IMR-90 (cell line): ENCODE data around the gene MYH11. TPM values are rescaled to one million over a fixed set of nuclear protein-coding genes. Genes with fewer than 3 reads are reported as not detected.

Source experiments
- ATAC-seq: fragments of 200-7000 bp; cut with Tn5 transposase; 2 replicates; pipeline ENCODE4 v1.9.1; 2020; ENCODE audit warnings: low read depth, mild to moderate bottlenecking, moderate library complexity
- BruUV-seq: library from RNA; stranded (reverse); fragments of 400-500 nt; replicated peaks from 2 replicates; lab custom pipeline; 2021; lab: Mats Ljungman, UMichigan
- CTCF ChIA-PET: fragments of 300-600 bp; formaldehyde crosslinking; extraction: SDS; loops from one replicate; lab custom pipeline; 2021; ENCODE audit warnings: antibody characterized with exemption; lab: Yijun Ruan, JAX
- POLR2A ChIA-PET: fragments of 300-600 bp; sonication (Branson Sonifier 250); formaldehyde crosslinking; loops from one replicate; lab custom pipeline; 2022; ENCODE audit warnings: antibody characterized with exemption; ENCODE audit not compliant: unreplicated experiment; lab: Charles Lee
- DNase-seq: peaks from one replicate; pipeline ENCODE4 v3.0.0; 2013
- H2AFZ ChIP-seq: replicated peaks from 2 replicates; pipeline ENCODE3; 2013; ENCODE audit warnings: low read length, mild to moderate bottlenecking; ENCODE audit not compliant: poor library complexity
- H2AK5ac ChIP-seq: 2 replicates; pipeline ENCODE4 v1.6.1; 2013; ENCODE audit warnings: low read depth, low read length, inconsistent platforms
- H2AK9ac ChIP-seq: replicated peaks from 2 replicates; pipeline ENCODE3; 2013; ENCODE audit warnings: mild to moderate bottlenecking, low read depth, low read length, moderate library complexity; ENCODE audit not compliant: poor library complexity
- H2BK120ac ChIP-seq: 2 replicates; pipeline ENCODE4 v1.6.1; 2013; ENCODE audit warnings: low read depth, low read length, inconsistent platforms
- H2BK15ac ChIP-seq: 3 replicates; pipeline ENCODE4 v1.6.1; 2013; ENCODE audit warnings: low read depth, low read length, inconsistent platforms
- H2BK20ac ChIP-seq: 2 replicates; pipeline ENCODE4 v1.6.1; 2013; ENCODE audit warnings: low read depth, mild to moderate bottlenecking, inconsistent platforms, low read length, moderate library complexity
- H2BK5ac ChIP-seq: 2 replicates; pipeline ENCODE4 v1.6.1; 2013; ENCODE audit warnings: mild to moderate bottlenecking, low read depth, low read length, inconsistent platforms; ENCODE audit not compliant: poor library complexity, severe bottlenecking
- H3K14ac ChIP-seq: replicated peaks from 2 replicates; pipeline ENCODE4 v1.6.1; 2013; ENCODE audit warnings: low read depth, low read length, inconsistent platforms
- H3K18ac ChIP-seq: 2 replicates; pipeline ENCODE4 v1.6.1; 2013; ENCODE audit warnings: low read depth, low read length, control low read depth
- H3K23ac ChIP-seq: 2 replicates; pipeline ENCODE4 v1.6.1; 2013; ENCODE audit warnings: low read depth, low read length, inconsistent platforms
- H3K27ac ChIP-seq: 2 replicates; pipeline ENCODE4 v1.5.1; 2013; ENCODE audit warnings: mild to moderate bottlenecking, control low read depth, low read length; ENCODE audit not compliant: insufficient read depth
- H3K27me3 ChIP-seq: 2 replicates; pipeline ENCODE4 v1.6.1; 2013; ENCODE audit warnings: low read length; ENCODE audit not compliant: control insufficient read depth, insufficient read depth
- H3K36me3 ChIP-seq: 2 replicates; pipeline ENCODE4 v1.6.1; 2013; ENCODE audit warnings: low read length, mixed read lengths; ENCODE audit not compliant: control insufficient read depth, insufficient read depth
- H3K4ac ChIP-seq: 2 replicates; pipeline ENCODE4 v1.6.1; 2013; ENCODE audit warnings: low read depth, low read length, inconsistent platforms
- H3K4me1 ChIP-seq: 2 replicates; pipeline ENCODE4 v1.6.1; 2013; ENCODE audit warnings: low read length, mixed read lengths; ENCODE audit not compliant: control insufficient read depth, insufficient read depth
- H3K4me2 ChIP-seq: 2 replicates; pipeline ENCODE4 v1.6.1; 2013; ENCODE audit warnings: low read depth, mild to moderate bottlenecking, control low read depth, low read length, moderate library complexity
- H3K4me3 ChIP-seq: 2 replicates; pipeline ENCODE4 v1.5.1; 2013; ENCODE audit warnings: low read depth, mild to moderate bottlenecking, control low read depth, low read length, moderate library complexity; ENCODE audit not compliant: insufficient read depth
- H3K56ac ChIP-seq: 2 replicates; pipeline ENCODE4 v1.6.1; 2013; ENCODE audit warnings: low read length, inconsistent platforms; ENCODE audit not compliant: insufficient read depth; ENCODE audit errors: extremely low read depth
- H3K79me1 ChIP-seq, 2 experiments: 2 replicates each; pipeline ENCODE4 v1.6.1; 2013; ENCODE audit warnings: low read length in 2 of 2, inconsistent platforms in 1 of 2, low read depth in 1 of 2
- H3K9ac ChIP-seq: 2 replicates; pipeline ENCODE4 v1.6.1; 2013; ENCODE audit warnings: low read depth, low read length, control low read depth
- H3K9me1 ChIP-seq: 2 replicates; pipeline ENCODE4 v1.6.1; 2013; ENCODE audit warnings: low read length, inconsistent platforms; ENCODE audit not compliant: insufficient read depth
- H3K9me3 ChIP-seq: 2 replicates; pipeline ENCODE4 v1.6.1; 2013; ENCODE audit warnings: low read length; ENCODE audit not compliant: control insufficient read depth, insufficient read depth
- H4K20me1 ChIP-seq: 2 replicates; pipeline ENCODE4 v1.6.1; 2013; ENCODE audit warnings: low read length, inconsistent platforms; ENCODE audit not compliant: insufficient read depth
- H4K5ac ChIP-seq: 2 replicates; pipeline ENCODE4 v1.6.1; 2013; ENCODE audit warnings: mild to moderate bottlenecking, low read depth, low read length, control low read depth
- H4K8ac ChIP-seq, 2 experiments: 2 replicates each; pipeline ENCODE4 v1.6.1; 2013; ENCODE audit warnings: low read depth in 2 of 2, low read length in 2 of 2, control low read depth in 1 of 2, inconsistent platforms in 1 of 2
- H4K91ac ChIP-seq: 2 replicates; pipeline ENCODE4 v1.6.1; 2013; ENCODE audit warnings: low read depth, low read length, inconsistent platforms; ENCODE audit not compliant: insufficient read depth
- BHLHE40 ChIP-seq: fragments of 150-350 bp; IDR thresholded peaks from 2 replicates; pipeline ENCODE4 v1.6.1; 2016; ENCODE audit warnings: mild to moderate bottlenecking, low read depth, low read length
- CEBPB ChIP-seq: IDR thresholded peaks from 2 replicates; pipeline ENCODE4 v1.6.1; 2012; ENCODE audit warnings: low read depth, low read length, improper control_type of control experiment
- MAFK ChIP-seq: IDR thresholded peaks from 2 replicates; pipeline ENCODE4 v1.6.1; 2012; ENCODE audit warnings: low read depth, low read length, improper control_type of control experiment
- SMC3 ChIP-seq: fragments of 150-350 bp; IDR thresholded peaks from 2 replicates; pipeline ENCODE4 v1.6.1; 2016; ENCODE audit warnings: low read depth, mild to moderate bottlenecking, antibody characterized with exemption, low read length, moderate library complexity
- whole genome bisulfite sequencing, 2 experiments: methylation state at CpG; one replicate each; pipeline versions ENCODE4 v1.1.5 to v1.1.7; 2013; ENCODE audit warnings: missing lambda C conversion rate in 2 of 2; ENCODE audit not compliant: insufficient read length in 1 of 2; ENCODE audit errors: extremely low coverage in 2 of 2; 5-methylcytosine and 5-hydroxymethylcytosine counted together
- dilution Hi-C: fragments of 300-500 bp; cut with HindIII; formaldehyde crosslinking; loops from one replicate; pipeline ENCODE4 v1.14.3; 2018; ENCODE audit warnings: low sequenced_read_pairs; ENCODE audit not compliant: unreplicated experiment
- in situ Hi-C: fragments of 300-500 bp; cut with MboI; formaldehyde crosslinking; loops from 3 replicates; pipeline ENCODE4 v1.14.3; 2019; ENCODE audit warnings: low sequenced_read_pairs, inconsistent platforms, mixed read lengths
- intact Hi-C: fragments of 100-400 bp; cut with micrococcal nuclease; formaldehyde crosslinking; loops from 2 replicates; pipeline ENCODE4 v1.10.0; 2022
- polyA plus RNA-seq, 3 experiments: library from polyadenylated mRNA; depleted of rRNA; stranded (reverse); fragments of >200 nt; gene quantifications; 2 replicates each; pipeline ENCODE4 v1.2.3, GENCODE V29; 2012; ENCODE audit warnings: low replicate concordance in 1 of 3
- total RNA-seq: library from RNA; depleted of rRNA; stranded (reverse); fragments of >200 nt; gene quantifications from 2 replicates; pipeline ENCODE4 v1.2.3, GENCODE V29; 2012

The MYH11 gene
- total and polyA plus RNA-seq, 2 of the 4 experiments (the other 2 are of a cell fraction) = under 0.01 to 0.12 TPM

DNA sequence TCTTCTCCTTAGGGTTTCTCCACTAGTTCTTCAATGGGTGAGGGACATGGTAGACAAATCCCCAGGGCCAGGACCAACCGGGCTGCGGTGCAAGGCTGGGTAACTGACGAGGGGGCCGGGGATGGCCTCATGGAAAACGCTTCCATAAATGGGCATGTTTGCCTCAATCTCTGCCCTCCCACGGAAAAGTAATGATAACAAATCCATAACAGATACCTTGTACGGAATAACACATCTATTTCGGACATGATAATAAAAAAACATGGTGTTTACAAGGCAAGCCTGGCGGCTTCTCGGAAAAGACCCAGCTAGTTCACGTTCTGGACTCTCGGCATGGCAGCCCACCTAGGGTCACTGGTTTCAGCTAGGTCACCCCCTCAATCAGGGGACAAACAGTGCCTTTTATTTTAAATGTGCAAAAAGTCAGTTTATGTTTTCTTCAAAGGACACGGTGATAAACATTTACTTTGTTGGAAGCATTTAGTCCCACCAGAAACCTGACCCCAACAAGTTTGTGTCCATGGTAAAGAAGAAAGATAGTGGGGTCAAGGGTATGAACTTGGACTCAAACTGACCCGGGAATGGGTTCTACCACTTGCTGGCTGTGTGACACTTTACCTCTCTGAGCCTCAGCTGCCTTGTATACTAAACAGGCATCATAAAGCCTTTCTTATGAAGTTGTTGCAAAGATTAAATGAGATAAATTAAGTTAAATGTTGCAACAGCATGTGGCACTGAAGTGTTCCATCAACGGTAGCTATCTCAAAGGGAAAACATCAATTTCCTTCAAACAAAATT is 1.7 kb downstream of the MYH11 start:
- WGBS, 2 experiments = 39% methylated on average over 5 of the region's 15 CpGs; no CpG with 5 or more reads in 1 of the 2 experiments
- Histone ChIP-seq H3K4ac (no peak overlapping the region), H3K56ac (no peak overlapping the region), H2AK5ac (no peak overlapping the region), H4K91ac (no peak overlapping the region), H3K9ac (no peak overlapping the region), H3K79me1 (no peaks in the 10 kb centered on the region), H3K9me1 (no peaks in the 10 kb centered on the region; the same call in 1 of the 2 replicates), H4K20me1 (no peaks in the 10 kb centered on the region), H2BK120ac (no peak overlapping the region), H3K18ac (no peak overlapping the region), H4K8ac (no peak overlapping the region), H3K36me3 (no peaks in the 10 kb centered on the region), H4K5ac (no peak overlapping the region), H3K27ac (no peak overlapping the region), H2BK20ac (no peak overlapping the region), H3K14ac (no peak overlapping the region), H2BK5ac (no peak overlapping the region), H3K23ac (no peak overlapping the region), H3K27me3 (peaks cover 30% of the 10 kb centered on the region), H2AK9ac (no peak overlapping the region), H3K9me3 (no peaks in the 10 kb centered on the region), H3K4me1 (peaks cover 8% of the 10 kb centered on the region), H3K4me3 (no peak overlapping the region), H2AFZ (no peak overlapping the region), H3K4me2 (no peak overlapping the region), H2BK15ac (no peak overlapping the region)
- DNase-seq (no peak), ATAC-seq (no peak)
- BruUV-seq = no TSS peak
- ChIA-PET POLR2A (no interaction called here), CTCF (interaction anchor here (0.6 to 0.7 kb wide), 2 partner anchors 9 to 1776 kb away, joined by 3 to 4 read pairs; no protein-coding TSS in a partner anchor)
- intact Hi-C loops (no loop called here), in situ Hi-C loops (no loop called here), dilution Hi-C loops (no loop called here)
- no peak for TF ChIP-seq BHLHE40
- no peak for TF ChIP-seq MAFK
- TF ChIP-seq CEBPB = no peak
- no peak for TF ChIP-seq SMC3
